Neutrophil (primary cell): Measurements from ENCODE around the gene ACOT13.
"Not testable (repeated sequence)": the region's sequence is repeated elsewhere in the genome, so short reads cannot be mapped to it uniquely, and the experiment has no call there.

Experiments used
- H3K27ac ChIP-seq: fragments of 200-600 bp; sonication (generic); 2 replicates; pipeline ENCODE4 v1.5.1; 2016; ENCODE audit warnings: mild to moderate bottlenecking, moderate library complexity
- H3K27me3 ChIP-seq: fragments of 200-600 bp; sonication (generic); 2 replicates; pipeline ENCODE4 v1.6.0; 2016; ENCODE audit warnings: mild to moderate bottlenecking
- H3K36me3 ChIP-seq: fragments of 200-600 bp; sonication (generic); 2 replicates; pipeline ENCODE4 v1.5.1; 2017
- H3K4me1 ChIP-seq, 2 experiments: fragments of 200-600 bp in 1 of 2; sonication (generic) in 1 of 2; 1 replicate in 1 of 2; 2 replicates in 1 of 2; pipeline versions ENCODE4 v1.5.1 to v1.6.1; 2013 to 2016; ENCODE audit warnings: low read depth in 1 of 2, low read length in 1 of 2, mild to moderate bottlenecking in 1 of 2, moderate library complexity in 1 of 2; ENCODE audit not compliant: control insufficient read depth in 1 of 2, insufficient read depth in 1 of 2
- H3K4me3 ChIP-seq, 2 experiments: fragments of 200-600 bp in 1 of 2; sonication (generic) in 1 of 2; 1 replicate in 1 of 2; 2 replicates in 1 of 2; pipeline ENCODE4 v1.5.1; 2013 to 2016; ENCODE audit warnings: low read depth in 1 of 2, low read length in 1 of 2, mild to moderate bottlenecking in 1 of 2, moderate library complexity in 1 of 2
- H3K9me3 ChIP-seq: fragments of 200-600 bp; sonication (generic); 2 replicates; pipeline ENCODE4 v1.5.1; 2016
- TF ChIP-seq, protein P1 (sequence below): fragments of 200-600 bp; sonication (generic); IDR thresholded peaks from 2 replicates; pipeline ENCODE4 v1.5.1; 2016; ENCODE audit warnings: antibody characterized with exemption

ACOT13 gene

DNA sequence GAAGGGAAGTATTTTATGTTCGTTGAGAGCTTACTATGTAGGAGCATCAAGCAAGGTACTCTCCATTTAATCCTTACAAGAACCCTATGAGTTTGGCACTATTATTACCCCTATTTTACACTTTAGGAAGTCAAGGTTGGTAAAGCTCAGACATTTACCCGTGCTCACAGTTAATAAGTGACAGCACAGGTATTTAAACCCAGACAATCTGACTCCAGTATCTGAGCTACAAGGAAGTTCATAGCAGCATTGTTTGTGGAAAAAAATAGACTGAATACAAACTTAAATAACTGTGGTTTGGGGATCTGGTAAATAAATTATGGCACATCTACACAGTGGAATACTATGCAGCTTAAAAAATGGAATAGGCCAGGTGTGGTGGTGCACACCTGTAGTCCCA lies 86.7 kb downstream of the ACOT13 start:
- Histone ChIP-seq H3K27ac (no peak overlapping the region), H3K9me3 (no peaks in the 10 kb centered on the region), H3K36me3 (no peaks in the 10 kb centered on the region), H3K4me1 (peaks cover 11 to 18% of the 10 kb centered on the region in 2 experiments), H3K4me3 (no peak overlapping the region), H3K27me3 (no peaks in the 10 kb centered on the region)
- TF ChIP-seq, protein P1, sequence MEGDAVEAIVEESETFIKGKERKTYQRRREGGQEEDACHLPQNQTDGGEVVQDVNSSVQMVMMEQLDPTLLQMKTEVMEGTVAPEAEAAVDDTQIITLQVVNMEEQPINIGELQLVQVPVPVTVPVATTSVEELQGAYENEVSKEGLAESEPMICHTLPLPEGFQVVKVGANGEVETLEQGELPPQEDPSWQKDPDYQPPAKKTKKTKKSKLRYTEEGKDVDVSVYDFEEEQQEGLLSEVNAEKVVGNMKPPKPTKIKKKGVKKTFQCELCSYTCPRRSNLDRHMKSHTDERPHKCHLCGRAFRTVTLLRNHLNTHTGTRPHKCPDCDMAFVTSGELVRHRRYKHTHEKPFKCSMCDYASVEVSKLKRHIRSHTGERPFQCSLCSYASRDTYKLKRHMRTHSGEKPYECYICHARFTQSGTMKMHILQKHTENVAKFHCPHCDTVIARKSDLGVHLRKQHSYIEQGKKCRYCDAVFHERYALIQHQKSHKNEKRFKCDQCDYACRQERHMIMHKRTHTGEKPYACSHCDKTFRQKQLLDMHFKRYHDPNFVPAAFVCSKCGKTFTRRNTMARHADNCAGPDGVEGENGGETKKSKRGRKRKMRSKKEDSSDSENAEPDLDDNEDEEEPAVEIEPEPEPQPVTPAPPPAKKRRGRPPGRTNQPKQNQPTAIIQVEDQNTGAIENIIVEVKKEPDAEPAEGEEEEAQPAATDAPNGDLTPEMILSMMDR: no peak

- peaks cover 4 to 12% of the 10 kb centered on the region in 2 experiments for H3K4me1 ChIP-seq
- H3K9me3 ChIP-seq, H3K27me3 ChIP-seq, H3K4me3 ChIP-seq, H3K27ac ChIP-seq, H3K36me3 ChIP-seq: not testable (repeated sequence)
These were observed 87.5 kb downstream of the ACOT13 start for GRCh38 chr6:24754378-24754777.
